Measurements from ENCODE around the gene NR6A1. TPM values are rescaled to one million over a fixed set of nuclear protein-coding genes. Genes with fewer than 3 reads are reported as not detected.

NR6A1 gene
- total and polyA plus RNA-seq, 2 of the 8 experiments (the other 6 are each of a cell fraction or from before 2014, with no cell fraction given), result 93.2 to 237 TPM

DNA sequence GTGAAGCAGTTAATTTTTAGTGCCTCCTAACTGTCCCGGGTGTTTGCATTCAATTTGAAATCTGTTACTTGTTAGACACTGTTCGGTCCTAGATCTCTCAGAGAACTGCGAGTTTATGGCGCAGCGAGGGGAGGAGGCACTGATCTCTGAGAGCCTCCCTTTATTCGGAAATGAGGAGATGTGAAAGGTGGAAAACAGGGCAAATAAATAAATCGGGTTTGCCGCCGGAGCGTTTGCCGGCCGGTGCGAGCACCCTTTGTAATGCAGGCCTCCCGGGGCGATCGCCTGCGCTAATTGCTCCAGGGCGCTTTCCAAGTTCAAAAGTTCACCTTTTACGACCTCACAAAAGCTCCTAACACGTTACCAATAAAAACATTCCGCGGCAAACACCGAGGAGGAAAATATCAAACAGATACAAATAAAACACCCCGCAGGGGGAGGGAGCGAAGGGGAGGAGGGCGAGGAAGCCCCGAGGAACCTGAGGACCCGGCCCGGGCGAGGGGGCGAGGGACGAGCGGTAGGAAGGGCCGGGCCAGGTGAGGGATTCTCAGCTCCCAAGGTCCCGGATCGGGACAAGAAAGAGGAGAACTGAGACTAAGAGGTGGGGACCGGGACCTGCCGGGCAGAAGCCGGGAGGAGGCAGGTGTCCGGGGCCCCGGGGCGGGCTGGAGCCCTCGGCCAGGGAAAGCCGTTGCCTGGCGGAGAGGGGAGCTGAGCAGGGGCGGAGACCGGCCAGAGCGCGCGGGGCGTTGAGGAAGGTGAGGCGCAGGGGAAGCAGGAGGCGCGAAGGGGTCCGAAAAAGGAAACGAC is 1.4 kb downstream of the NR6A1 start (continued):
- TF ChIP-seq CHD7 (IDR thresholded peaks at IDR 0.05; ENCODE audit: insufficient replicate concordance, low read length) (peak; percentile 64), SIRT6 (IDR thresholded peaks at IDR 0.05; ENCODE audit: low read length) (no peak), YY1 (IDR thresholded peaks at IDR 0.05; ENCODE audit: low read depth, low read length) (no peak), HDAC6 (IDR thresholded peaks at IDR 0.05; ENCODE audit: low read depth, low read length) (no peak), HDAC2 (IDR thresholded peaks at IDR 0.05; ENCODE audit: borderline replicate concordance in 1 of 2, low read depth in 2 of 2, low read length in 2 of 2) (no peak), TAF7 (optimal IDR thresholded peaks at IDR 0.05; ENCODE audit: borderline replicate concordance, low read depth, low read length) (peak; percentile 33), GTF2F1 (IDR thresholded peaks at IDR 0.05; ENCODE audit: borderline replicate concordance, low read depth, low read length) (no peak)
- TF ChIP-seq, protein P1, sequence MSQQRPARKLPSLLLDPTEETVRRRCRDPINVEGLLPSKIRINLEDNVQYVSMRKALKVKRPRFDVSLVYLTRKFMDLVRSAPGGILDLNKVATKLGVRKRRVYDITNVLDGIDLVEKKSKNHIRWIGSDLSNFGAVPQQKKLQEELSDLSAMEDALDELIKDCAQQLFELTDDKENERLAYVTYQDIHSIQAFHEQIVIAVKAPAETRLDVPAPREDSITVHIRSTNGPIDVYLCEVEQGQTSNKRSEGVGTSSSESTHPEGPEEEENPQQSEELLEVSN (IDR thresholded peaks at IDR 0.05), result no peak

Data from H1 (cell line).